DND-41 (cell line): ENCODE results near the gene GREB1.

ENCODE experiments used
- CTCF ChIP-seq: IDR thresholded peaks from 2 replicates; pipeline ENCODE4 v1.5.1; 2012; ENCODE audit warnings: borderline replicate concordance, low read length, moderate library complexity, mild to moderate bottlenecking; ENCODE audit not compliant: poor library complexity, severe bottlenecking; ENCODE audit errors: extremely low read depth
- EZH2 ChIP-seq: IDR thresholded peaks from 3 replicates; pipeline ENCODE4 v1.6.1; 2012; ENCODE audit warnings: borderline replicate concordance, low read depth, mild to moderate bottlenecking, moderate library complexity, low read length, inconsistent platforms; ENCODE audit not compliant: severe bottlenecking

DNA sequence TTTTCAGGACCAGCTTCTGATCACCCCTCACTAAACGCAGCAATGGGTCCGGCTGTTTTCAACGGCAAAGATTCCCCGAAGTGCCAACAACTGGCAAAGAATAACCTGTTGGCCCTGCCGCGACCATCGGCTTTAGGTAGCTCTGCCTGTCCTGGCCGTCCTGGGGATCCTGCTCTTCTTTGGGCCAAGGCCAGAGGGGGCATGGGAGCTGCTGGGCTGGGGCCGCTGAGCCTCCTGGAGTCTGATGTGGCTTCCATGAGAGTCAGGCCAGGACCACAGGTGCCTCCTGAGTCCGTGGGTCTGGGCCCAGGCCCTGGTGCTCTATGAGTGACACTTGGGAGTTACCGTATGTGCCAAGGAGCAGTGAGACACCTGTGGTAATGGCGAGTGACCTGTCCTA lies 46.9 kb downstream of the GREB1 start:
- TF ChIP-seq CTCF (no peak), EZH2 (no peak)
